ENCODE results near the gene ATP6V0B. TPM values are rescaled to one million over a fixed set of nuclear protein-coding genes. Genes with fewer than 3 reads are reported as not detected.

Gene ATP6V0B
- total and polyA plus RNA-seq, 2 of the 8 experiments (the other 6 are each of a cell fraction or from before 2014, with no cell fraction given): 105 to 308 TPM

DNA sequence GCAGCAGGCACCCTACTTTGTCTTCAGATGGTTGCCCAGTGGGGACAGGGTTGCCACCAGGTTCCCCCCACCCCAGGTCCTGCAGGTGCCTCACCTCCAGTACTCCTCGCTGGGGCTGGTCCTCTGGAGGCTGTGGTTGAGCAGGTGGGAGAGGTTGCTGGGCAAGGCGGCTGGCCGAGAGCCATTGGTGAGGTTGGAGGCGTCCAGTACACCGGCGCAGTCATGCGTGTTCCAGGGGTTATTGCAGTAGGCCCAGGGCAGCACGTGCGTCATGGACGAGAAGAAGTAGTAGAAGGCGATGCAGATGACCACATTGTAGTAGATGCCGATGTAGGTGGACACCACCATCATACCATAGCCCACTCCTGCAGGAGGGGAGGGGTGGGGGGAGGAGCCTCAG is 33.5 kb downstream of the ATP6V0B start (continued):
- TF ChIP-seq, protein P1, sequence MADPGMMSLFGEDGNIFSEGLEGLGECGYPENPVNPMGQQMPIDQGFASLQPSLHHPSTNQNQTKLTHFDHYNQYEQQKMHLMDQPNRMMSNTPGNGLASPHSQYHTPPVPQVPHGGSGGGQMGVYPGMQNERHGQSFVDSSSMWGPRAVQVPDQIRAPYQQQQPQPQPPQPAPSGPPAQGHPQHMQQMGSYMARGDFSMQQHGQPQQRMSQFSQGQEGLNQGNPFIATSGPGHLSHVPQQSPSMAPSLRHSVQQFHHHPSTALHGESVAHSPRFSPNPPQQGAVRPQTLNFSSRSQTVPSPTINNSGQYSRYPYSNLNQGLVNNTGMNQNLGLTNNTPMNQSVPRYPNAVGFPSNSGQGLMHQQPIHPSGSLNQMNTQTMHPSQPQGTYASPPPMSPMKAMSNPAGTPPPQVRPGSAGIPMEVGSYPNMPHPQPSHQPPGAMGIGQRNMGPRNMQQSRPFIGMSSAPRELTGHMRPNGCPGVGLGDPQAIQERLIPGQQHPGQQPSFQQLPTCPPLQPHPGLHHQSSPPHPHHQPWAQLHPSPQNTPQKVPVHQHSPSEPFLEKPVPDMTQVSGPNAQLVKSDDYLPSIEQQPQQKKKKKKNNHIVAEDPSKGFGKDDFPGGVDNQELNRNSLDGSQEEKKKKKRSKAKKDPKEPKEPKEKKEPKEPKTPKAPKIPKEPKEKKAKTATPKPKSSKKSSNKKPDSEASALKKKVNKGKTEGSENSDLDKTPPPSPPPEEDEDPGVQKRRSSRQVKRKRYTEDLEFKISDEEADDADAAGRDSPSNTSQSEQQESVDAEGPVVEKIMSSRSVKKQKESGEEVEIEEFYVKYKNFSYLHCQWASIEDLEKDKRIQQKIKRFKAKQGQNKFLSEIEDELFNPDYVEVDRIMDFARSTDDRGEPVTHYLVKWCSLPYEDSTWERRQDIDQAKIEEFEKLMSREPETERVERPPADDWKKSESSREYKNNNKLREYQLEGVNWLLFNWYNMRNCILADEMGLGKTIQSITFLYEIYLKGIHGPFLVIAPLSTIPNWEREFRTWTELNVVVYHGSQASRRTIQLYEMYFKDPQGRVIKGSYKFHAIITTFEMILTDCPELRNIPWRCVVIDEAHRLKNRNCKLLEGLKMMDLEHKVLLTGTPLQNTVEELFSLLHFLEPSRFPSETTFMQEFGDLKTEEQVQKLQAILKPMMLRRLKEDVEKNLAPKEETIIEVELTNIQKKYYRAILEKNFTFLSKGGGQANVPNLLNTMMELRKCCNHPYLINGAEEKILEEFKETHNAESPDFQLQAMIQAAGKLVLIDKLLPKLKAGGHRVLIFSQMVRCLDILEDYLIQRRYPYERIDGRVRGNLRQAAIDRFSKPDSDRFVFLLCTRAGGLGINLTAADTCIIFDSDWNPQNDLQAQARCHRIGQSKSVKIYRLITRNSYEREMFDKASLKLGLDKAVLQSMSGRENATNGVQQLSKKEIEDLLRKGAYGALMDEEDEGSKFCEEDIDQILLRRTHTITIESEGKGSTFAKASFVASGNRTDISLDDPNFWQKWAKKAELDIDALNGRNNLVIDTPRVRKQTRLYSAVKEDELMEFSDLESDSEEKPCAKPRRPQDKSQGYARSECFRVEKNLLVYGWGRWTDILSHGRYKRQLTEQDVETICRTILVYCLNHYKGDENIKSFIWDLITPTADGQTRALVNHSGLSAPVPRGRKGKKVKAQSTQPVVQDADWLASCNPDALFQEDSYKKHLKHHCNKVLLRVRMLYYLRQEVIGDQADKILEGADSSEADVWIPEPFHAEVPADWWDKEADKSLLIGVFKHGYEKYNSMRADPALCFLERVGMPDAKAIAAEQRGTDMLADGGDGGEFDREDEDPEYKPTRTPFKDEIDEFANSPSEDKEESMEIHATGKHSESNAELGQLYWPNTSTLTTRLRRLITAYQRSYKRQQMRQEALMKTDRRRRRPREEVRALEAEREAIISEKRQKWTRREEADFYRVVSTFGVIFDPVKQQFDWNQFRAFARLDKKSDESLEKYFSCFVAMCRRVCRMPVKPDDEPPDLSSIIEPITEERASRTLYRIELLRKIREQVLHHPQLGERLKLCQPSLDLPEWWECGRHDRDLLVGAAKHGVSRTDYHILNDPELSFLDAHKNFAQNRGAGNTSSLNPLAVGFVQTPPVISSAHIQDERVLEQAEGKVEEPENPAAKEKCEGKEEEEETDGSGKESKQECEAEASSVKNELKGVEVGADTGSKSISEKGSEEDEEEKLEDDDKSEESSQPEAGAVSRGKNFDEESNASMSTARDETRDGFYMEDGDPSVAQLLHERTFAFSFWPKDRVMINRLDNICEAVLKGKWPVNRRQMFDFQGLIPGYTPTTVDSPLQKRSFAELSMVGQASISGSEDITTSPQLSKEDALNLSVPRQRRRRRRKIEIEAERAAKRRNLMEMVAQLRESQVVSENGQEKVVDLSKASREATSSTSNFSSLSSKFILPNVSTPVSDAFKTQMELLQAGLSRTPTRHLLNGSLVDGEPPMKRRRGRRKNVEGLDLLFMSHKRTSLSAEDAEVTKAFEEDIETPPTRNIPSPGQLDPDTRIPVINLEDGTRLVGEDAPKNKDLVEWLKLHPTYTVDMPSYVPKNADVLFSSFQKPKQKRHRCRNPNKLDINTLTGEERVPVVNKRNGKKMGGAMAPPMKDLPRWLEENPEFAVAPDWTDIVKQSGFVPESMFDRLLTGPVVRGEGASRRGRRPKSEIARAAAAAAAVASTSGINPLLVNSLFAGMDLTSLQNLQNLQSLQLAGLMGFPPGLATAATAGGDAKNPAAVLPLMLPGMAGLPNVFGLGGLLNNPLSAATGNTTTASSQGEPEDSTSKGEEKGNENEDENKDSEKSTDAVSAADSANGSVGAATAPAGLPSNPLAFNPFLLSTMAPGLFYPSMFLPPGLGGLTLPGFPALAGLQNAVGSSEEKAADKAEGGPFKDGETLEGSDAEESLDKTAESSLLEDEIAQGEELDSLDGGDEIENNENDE (IDR thresholded peaks at IDR 0.05; ENCODE audit: insufficient replicate concordance, low read length): no peak
- TF ChIP-seq CHD2 (IDR thresholded peaks at IDR 0.05; ENCODE audit: low read length): no peak
- TF ChIP-seq, protein P2, sequence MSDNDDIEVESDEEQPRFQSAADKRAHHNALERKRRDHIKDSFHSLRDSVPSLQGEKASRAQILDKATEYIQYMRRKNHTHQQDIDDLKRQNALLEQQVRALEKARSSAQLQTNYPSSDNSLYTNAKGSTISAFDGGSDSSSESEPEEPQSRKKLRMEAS (IDR thresholded peaks at IDR 0.05): no peak
- no peak for TF ChIP-seq JUN (IDR thresholded peaks at IDR 0.05; ENCODE audit: low read depth, low read length)
